GM21360 (cell line): Measurements from ENCODE around the gene HAUS1.
"Not testable (repeated sequence)": the region's sequence is repeated elsewhere in the genome, so short reads cannot be mapped to it uniquely, and the experiment has no call there.

Source experiments
- ATAC-seq: cut with Tn5 transposase; IDR thresholded peaks from one replicate; pipeline ENCODE4 v1.9.1; 2021; ENCODE audit warnings: mild to moderate bottlenecking, moderate library complexity; ENCODE audit not compliant: unreplicated experiment

HAUS1 gene

DNA sequence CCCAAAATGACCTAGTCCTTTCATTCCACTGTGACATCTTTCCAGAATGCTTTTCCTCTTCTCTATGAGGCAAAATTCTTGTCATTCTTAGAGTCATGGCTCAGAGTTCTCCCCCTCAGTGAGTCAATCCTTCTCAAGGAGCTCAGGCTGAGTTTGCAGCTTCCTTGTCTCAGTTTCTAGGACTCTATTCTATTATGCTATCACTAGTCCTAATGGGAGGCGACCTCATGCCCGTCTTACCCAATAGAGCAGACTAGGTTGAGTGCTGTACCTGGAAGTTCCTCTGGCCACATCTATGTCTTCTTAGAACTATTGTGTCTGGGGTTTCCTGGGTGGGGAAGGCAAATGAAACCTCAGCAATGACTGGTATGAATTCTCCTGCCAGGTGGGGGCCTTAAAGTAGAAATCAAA, 51.5 kb downstream of the HAUS1 start:
- no peak for ATAC-seq

GRCh38 chr18:46156124-46156745, 52.0 kb downstream of the HAUS1 start:
- no peak for ATAC-seq

DNA sequence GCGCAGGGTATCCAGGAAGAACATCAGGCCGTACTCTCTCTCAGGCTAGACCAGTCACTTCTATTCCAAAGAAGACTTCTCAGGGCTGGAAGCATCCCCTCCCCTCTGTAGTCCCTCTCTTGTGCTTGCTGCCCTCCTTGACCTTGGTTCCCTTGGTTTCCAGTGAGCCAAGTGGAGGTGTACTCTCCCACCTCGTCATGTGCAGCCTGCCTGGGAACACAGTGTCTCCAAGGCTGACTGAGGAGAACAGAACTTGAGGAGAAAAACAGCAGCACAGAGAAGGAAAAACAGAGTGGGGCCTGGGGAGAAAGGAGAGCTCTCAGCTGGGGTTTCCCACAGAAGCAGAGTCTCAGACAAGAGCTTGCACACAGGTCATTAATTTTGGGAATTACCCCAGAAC, 52.7 kb downstream of the HAUS1 start:
- no peak for ATAC-seq

DNA sequence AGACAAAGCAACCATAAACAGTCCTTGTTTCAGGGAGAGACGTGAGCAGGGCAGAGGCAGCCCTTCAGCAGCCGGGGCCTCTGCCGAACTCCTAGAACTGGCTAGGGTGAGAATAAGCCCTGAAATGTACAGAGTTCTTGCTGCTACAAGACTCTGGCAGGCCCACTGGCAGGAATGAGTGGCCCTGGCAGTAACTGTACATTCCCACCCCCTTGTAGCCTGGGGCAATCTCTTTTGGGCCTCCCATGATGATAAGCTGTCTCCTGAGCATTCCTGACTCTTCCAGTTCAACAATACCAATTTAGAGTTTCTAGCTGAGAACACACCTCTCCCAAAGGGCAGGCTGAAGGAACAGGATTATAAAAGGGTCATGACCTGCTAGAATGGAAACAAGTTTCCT, 54.3 kb downstream of the HAUS1 start:
- no peak for ATAC-seq

DNA sequence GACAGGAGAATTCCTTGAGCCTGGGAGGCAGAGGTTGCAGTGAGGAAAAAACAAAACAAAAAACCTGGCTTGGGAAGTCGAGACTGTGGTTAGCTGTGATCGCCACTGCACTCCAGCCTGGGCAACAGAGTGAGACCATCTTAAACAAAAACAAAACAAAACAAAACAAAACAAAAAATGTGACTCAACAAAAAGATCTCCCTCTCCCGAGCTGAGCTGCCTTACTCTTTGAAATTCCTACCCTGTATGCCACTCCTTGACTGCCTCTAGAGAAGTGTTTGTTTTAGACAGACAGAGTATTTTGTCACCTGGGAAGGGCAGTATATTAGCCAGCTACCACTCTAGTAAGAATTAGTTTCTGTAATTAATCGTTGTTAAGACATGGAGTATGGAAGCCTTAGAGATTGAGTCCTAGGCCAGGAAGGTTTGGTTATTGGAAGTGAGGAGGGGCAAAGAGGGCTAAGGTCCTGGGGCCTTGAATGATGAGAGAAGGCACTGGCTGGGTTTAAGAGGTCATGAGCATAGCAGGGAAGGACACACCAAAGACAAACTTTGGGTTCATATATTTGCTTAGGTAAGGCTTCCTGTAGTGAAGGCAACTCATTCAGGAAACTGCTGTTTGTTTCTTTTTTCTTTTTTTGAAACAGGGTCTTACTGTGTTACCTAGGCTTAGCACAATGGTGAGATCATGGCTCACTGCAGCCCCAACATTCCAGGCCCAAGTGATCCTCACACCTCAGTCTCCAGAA, 56.0 kb downstream of the HAUS1 start:
- no peak for ATAC-seq

- ATAC-seq: not testable (repeated sequence)
These were observed 56.7 kb downstream of the HAUS1 start for GRCh38 chr18:46160840-46161239.

GRCh38 chr18:46161703-46162396, 57.7 kb downstream of the HAUS1 start:
- ATAC-seq: no peak

DNA sequence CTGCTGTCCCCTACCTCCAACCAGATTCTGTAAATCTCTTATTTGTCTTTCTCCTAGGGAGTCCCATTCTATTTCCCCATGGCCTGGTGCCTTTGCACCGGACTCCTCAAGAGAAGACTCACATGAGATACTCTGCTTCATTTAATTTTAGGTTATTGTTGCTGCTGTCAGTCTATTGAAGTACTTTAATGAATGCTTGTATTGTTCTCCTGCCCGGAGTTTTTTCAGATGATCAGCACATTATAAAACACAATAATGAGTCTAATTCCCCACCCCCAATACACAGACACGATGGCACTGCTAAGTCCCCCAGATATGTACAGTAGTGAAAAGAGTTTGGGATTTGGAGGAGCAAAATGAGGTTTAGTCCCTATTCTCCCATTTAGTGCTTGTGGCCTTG, 58.9 kb downstream of the HAUS1 start:
- no peak for ATAC-seq

GRCh38 chr18:46163941-46164499, 59.8 kb downstream of the HAUS1 start:
- no peak for ATAC-seq

DNA sequence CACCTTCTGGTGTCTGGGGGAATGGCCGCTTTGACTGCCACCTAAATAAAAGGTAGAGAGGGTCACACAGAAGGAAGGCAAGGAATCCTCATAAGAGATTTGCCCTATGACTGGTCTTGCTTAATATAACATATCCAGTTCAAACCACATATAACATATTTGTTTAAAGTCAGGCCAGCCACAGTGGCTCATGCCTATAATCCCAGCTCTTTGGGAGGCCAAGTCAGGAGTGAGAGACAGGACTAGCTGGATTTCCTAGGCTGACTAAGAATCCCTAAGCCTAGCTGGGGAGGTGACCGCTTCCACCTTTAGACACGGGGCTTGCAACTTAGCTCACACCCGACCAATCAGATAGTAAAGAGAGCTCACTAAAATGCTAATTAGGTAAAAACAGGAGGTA, 60.3 kb downstream of the HAUS1 start:
- ATAC-seq: not testable (repeated sequence)

DNA sequence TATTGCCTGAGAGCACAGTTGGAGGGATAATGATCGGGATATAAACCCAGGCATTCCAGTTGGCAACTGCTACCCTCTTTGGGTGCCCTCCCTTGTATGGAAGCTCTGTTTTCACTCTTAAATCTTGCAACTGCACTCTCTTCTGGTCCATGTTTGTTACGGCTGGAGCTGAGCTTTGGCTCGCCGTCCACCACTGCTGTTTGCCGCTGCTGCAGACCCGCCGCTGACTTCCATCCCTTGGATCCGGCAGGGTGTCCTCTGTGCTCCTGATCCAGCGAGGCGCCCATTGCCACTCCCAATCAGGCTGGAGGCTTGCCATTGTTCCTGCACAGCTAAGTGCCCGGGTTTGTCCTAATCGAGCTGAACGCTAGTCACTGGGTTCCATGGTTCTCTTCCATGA, 60.7 kb downstream of the HAUS1 start:
- ATAC-seq: no peak

DNA sequence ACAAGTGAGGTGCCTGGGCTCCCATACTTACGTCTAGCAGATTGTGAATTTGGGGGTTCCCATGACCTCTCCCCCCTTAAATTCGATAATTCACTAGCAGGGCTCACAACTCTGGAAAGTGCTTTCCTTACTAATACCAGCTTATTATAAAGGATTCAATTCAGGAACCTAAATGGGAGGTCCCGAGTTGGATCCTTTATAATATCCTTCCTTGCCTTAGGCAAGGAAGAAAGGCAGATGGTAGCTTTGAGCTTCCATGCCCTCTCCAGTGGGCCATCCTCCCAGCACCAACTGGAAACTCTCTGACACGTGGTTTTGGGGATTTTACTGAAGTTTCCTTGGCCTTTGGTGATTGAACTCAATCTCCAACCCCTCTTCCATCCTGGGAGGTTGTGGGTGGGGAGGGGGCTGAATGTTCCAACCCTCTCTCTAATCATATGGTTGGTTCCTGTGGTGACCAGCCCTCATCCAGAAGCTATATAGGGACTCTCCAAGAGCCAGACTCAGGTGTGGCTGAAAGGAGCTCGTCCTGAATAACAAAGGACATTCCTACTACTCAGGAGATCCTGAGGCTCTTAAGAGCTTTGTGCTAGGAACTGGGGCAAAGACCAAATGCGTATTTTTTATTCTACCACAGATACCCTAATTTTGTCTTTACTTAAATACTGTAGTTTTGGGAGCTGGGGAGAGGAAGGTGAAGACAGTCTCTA, 62.2 kb downstream of the HAUS1 start:
- no peak for ATAC-seq

DNA sequence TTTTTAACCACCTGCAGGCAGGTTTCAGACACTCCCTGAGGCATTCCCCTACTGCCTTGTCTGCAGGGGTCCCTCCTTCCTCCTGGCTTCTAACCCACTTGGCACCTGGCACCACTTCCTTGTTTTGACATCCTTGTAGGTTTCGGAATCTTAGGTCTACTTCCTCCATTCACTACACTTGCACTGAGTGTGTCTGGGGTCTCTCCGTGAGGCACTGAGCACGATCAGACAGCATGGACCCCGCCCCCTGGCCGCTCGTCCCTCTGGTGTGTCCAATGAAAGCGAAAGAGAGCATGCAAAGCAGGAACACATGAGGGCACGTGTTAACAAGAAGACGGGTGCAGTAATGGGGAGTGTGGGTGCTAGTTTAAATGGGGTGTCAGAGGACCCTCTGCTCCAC, 63.8 kb downstream of the HAUS1 start:
- ATAC-seq: peak; percentile 92

DNA sequence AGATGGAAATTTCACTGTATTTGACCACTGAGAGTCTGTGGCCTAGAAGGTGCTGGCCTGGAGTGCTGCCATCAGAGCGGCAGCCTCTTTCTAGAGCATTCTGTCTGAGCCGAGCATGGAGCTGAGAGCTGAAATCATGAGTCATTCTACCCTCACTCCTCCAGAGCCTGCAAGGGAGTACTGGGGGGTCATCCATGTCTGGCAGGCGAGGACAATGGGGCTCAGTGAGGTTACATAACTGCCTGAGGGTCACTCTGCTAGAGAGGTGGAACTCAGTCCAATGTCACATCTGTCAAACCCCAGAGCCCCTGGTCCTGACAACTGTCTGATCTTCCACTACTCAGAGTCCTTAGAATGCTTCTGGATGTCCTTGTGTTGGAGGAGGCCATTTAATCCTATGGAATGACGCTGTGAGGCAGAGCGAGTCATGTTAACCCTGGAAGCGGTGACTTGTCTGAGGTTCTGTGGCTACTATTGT, 65.3 kb downstream of the HAUS1 start:
- no peak for ATAC-seq

GRCh38 chr18:46171331-46171730, 67.1 kb downstream of the HAUS1 start:
- ATAC-seq: no peak

DNA sequence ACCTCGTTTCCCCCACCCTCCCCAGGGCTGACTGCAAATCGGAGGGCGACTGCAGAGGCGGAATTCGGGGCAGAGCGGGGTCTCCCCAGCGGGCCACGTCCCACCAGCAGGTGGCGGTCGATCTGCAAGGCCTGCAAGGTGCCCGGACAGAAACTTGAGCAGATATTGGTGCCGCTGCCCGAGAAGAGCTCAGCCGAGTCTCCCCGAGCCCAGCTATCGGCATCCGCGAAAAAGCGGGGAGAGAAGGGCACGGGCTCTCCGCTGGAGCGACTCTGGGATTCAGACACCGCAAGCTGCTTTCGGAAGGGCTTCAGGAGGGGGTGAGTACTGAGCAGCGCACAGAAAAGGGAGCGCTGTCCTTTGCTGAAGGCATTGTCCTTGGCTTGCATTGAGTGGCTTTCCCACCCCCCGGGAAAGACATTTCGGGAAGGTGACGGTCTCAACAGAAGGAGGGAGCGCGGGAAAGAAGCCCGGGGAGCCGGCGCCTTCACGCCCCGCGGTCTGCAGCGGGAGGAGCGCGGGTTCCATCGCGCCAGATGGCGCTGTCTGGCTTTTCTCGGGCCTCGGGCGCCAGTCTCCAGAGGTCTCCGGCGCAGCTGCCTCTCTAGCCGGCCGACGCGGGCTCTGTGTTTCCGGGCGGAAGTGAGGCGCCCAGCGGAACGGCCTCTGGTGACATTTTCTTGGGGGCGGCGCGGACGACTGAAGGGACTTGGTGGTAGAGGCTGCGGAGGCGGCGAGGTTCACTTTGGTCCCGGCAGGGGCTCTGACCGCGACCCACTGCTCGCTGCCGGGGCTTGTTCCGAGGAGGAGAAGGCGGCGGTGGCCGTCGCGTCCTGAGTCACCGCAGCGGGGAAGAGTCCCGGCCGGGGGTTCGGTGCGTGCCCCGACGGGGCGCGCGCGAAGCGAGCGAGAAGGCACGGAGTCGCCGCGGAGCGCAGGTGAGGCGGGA, 69.5 kb downstream of the HAUS1 start:
- ATAC-seq: peak; percentile 75

- ATAC-seq: peak; percentile 4
These were observed 70.3 kb downstream of the HAUS1 start for GRCh38 chr18:46174342-46175041.

DNA sequence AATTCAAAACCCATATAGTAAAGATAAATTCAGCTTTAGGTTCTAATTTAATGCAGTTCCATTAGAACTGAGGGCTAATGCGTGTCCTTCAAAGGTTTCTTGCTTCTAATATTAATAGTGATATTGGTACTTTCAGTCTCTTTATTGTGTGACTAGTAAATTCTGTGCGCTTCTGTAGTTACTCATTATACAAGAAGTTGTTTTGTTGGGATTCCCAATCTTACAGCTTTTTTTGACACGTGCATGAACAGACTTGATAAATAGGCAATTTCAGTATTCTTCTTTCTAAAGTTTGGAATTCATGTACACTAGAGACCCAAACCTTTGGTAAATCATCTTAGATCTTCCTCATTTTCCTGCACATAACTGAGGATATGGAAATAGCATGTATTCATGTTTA, 71.8 kb downstream of the HAUS1 start:
- no peak for ATAC-seq
